Endothelial cell of umbilical vein (primary cell): ENCODE results near the gene NOD2.

ENCODE experiments used
- EZH2 ChIP-seq: IDR thresholded peaks from 2 replicates; pipeline ENCODE4 v1.6.1; 2012; ENCODE audit warnings: borderline replicate concordance, low read depth, mild to moderate bottlenecking, moderate library complexity, low read length, inconsistent platforms; ENCODE audit not compliant: severe bottlenecking
- JUN ChIP-seq: IDR thresholded peaks from 2 replicates; pipeline ENCODE4 v1.6.1; 2011; ENCODE audit warnings: borderline replicate concordance, low read depth; ENCODE audit not compliant: insufficient read length, insufficient read depth
- POLR2A ChIP-seq: IDR thresholded peaks from 2 replicates; pipeline ENCODE4 v1.6.1; 2012; ENCODE audit warnings: low read depth, mild to moderate bottlenecking, control low read depth, low read length
- POLR2AphosphoS5 ChIP-seq: IDR thresholded peaks from 2 replicates; pipeline ENCODE4 v1.6.1; 2012; ENCODE audit warnings: low read depth, mild to moderate bottlenecking, control low read depth, low read length, moderate library complexity; ENCODE audit not compliant: insufficient read depth
- TF ChIP-seq, protein P1 (sequence below), 2 donors: IDR thresholded peaks; 1 replicate in 1 of 2; 2 replicates in 1 of 2; pipeline ENCODE4 v1.5.1; 2011; ENCODE audit warnings: low read length in 2 of 2, mild to moderate bottlenecking in 2 of 2, moderate library complexity in 2 of 2, control low read depth in 1 of 2, inconsistent platforms in 1 of 2, low read depth in 1 of 2; ENCODE audit not compliant: insufficient read depth in 1 of 2; ENCODE audit errors: extremely low read depth in 1 of 2
- TF ChIP-seq, protein P2 (sequence below): IDR thresholded peaks from 2 replicates; pipeline ENCODE4 v1.6.1; 2011; ENCODE audit not compliant: insufficient read depth, insufficient read length

GRCh38 chr16:50697421-50697715 lies 4.0 kb downstream of the NOD2 start:
- TF ChIP-seq, protein P1, sequence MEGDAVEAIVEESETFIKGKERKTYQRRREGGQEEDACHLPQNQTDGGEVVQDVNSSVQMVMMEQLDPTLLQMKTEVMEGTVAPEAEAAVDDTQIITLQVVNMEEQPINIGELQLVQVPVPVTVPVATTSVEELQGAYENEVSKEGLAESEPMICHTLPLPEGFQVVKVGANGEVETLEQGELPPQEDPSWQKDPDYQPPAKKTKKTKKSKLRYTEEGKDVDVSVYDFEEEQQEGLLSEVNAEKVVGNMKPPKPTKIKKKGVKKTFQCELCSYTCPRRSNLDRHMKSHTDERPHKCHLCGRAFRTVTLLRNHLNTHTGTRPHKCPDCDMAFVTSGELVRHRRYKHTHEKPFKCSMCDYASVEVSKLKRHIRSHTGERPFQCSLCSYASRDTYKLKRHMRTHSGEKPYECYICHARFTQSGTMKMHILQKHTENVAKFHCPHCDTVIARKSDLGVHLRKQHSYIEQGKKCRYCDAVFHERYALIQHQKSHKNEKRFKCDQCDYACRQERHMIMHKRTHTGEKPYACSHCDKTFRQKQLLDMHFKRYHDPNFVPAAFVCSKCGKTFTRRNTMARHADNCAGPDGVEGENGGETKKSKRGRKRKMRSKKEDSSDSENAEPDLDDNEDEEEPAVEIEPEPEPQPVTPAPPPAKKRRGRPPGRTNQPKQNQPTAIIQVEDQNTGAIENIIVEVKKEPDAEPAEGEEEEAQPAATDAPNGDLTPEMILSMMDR (IDR thresholded peaks at IDR 0.05; ENCODE audit: extremely low read depth in 1 of 2, insufficient read depth in 1 of 2, low read depth in 1 of 2, low read length in 2 of 2): no peak
- TF ChIP-seq POLR2A (no peak), POLR2AphosphoS5 (no peak), EZH2 (no peak), JUN (no peak)
- TF ChIP-seq, protein P2, sequence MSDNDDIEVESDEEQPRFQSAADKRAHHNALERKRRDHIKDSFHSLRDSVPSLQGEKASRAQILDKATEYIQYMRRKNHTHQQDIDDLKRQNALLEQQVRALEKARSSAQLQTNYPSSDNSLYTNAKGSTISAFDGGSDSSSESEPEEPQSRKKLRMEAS: no peak
